HG03175 (cell line): Measurements from ENCODE around the gene GPRC5D.

ENCODE experiments used
- ATAC-seq: cut with Tn5 transposase; IDR thresholded peaks from one replicate; pipeline ENCODE4 v1.9.1; 2021; ENCODE audit warnings: mild to moderate bottlenecking, moderate library complexity; ENCODE audit not compliant: unreplicated experiment

GPRC5D gene

DNA sequence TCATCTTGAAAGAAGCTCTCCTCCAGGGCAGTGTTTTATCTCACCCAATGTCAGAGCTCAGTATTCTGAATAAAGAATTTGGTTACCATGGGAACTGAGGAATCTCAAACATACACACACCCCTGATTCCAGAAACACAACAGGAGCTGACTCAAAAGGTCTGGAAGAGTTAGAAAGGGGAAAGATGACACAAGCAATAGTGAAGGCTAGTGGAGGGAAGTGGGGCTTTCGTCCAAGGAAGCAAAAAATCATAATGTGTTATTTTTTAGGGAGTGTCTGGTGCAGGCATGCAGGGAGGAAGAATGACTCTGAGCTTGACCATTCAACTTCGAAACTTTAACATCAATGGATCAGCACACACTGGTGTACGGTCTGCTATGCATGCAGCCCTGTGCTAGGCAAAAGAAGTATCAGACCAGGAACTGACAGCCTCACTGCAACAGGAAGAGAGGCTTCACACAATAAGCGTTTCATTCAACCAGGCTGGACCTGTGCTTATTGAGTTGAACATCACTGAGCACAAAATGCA lies 27.8 kb upstream of the GPRC5D start:
- no peak for ATAC-seq

DNA sequence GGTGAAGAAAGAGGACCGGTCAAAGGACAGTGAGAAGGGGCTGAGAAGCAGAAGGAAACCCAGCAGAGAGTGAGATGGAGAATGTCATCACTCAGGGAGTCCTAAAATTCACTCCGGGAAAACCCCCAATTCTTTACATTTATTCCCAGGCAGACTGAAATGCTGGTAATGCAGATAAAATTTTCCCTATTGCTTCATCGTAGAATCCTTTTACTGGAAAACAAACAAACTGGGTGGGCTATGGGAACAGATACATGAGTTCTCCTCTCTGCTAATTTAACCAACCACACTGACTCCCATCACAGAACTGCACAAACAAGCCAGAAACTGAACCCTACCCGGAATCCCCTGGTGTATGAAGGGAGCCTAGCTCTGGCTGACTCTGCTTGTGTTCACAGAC lies 27.2 kb upstream of the GPRC5D start:
- ATAC-seq, result no peak

DNA sequence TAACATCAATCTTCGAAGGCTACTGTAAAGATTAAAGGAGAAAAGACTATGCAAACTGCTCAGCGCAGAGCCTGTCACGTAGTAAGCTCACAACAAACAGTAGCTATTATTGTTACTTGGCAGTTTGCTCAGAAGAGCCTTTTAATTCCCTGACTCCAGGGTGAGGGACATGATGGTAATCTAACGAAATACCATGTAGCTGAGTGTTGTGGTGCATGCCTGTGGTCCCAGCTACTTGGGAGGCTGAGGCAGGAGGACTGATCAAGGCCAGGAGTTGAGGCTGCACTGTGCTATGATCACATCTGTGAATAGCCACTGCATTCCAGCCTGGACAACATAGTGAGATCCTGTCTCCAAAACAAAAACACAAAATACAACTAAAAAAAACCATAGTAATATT lies 25.3 kb upstream of the GPRC5D start:
- no peak for ATAC-seq

DNA sequence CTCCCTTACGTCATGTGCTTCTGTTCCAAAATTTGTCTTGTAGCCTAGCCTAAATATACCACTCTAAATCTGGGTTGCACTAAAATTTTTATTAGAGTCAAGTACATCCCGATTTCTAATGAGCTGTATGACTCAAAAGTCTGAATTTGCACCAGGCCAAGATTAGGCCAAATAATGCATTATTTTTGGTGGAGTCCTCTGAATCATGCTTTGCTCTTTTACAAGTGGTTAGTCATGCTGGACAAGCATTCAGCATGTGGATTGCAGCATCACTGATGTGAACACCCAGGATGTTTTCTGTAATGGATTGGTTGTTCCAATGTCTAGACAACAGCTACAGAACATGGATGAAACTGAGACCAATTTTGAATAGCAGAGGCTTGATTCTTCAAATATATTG lies 24.4 kb upstream of the GPRC5D start:
- no peak for ATAC-seq

DNA sequence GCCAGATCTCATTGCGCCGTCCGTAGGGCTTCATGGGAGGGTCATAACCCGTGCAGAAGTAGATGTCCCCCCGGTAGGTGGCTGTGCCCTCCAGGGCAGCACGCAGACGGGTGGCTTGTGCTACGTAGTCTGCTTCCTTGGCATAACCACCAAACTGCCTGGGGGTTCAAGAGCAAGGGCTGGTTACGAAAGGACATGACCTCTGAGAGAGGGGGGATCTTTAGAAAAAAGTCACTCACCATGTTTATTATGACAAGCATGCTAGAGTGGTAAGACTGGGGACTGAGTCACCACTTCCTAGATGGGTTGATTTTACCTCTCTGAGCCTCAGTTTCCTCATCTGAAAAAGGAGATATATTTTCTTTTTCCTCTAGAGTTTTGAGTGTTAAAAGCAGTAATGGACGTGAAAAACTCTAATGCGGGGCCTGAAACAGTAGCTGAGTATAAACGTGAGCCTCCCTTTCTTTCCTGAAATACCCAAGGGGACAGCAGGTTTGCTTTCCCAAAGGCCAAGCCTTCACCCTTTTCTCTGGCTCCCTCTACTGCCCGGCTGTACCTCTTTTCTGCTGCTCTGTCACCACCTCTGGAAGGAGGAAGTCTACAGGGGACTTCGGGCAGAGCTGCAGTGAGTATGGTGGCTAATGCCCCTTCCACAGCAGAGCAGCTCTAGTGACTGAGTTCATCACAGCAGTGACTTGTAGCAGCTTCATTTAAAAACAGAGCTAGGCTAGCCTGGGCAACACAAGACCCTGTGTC lies 23.5 kb upstream of the GPRC5D start:
- no peak for ATAC-seq

DNA sequence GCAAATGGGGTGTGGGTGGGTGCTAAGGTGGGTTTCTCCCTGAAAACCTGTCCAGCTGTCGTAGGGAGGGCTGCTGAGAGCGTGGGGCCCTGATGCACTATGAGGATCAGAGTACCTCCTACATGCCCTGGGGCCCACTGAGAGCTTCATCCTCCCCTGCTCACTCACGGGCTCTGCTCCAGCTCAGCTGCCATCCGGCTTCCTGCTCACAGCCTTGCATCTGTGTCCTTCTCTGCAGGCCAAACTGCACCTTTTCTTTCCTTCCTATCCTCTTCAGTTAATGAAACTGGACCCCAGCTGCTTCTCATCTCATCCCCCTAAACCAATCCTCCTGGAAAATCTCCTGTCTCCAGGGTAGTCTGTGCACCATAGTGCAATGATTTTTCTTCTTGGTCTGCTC lies 22.2 kb upstream of the GPRC5D start:
- ATAC-seq, result no peak

DNA sequence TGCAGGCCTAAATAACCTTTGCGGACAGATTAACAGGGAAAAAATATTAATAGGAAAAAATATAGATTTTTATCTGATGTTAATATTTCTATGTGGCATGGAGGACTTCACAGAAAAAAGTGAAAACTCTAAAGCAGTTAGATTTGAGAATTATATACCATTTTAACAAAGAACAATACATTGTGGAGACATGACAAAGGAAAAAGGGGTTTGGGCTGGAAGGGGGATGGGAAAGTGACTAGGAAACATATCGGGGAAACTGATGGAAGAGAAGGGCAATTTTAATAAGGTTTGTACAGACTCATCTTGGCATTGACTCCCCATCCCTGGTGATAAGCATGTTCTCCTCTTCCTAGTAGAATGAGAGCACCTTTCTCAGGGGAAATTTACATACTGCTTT lies 21.0 kb upstream of the GPRC5D start:
- no peak for ATAC-seq

DNA sequence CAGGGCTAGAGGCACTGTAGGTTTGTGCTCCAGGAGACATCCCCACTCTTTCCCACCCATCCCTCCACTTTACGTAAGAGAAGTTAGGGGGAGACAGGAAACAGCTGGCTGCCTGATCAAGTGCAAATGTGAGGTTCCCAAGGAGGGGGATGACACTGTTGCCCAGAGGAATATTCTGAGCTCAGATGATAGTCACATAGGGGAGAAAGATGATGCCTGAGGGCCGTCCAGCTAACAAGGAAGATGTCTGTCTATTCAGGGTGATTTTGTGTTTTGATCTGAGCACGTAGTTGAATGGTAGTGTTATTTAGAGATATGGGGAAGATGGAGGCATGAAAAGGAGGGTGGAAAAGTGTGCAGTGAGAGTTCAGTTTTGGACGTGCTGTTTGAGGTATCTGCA lies 13.9 kb upstream of the GPRC5D start:
- ATAC-seq, result no peak

DNA sequence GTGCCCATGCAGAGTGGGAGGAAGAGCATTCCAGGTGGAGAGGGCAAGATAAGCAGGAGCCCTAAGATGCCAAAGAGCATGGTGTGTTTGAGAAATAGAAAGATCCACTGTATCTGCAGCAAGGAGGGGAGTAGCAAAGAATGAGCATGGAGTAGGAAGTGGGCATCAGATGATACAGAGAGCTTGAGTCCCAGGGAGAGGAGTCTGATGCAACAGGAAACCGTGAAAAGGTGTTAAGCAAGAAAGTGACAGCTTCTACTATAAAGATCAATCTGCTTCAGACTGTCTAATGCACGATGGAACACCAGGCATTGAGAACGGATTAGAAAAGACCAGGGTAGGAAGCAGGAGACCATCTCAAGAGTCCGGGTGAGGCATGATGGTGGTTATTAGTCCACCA lies 12.3 kb upstream of the GPRC5D start:
- no peak for ATAC-seq

DNA sequence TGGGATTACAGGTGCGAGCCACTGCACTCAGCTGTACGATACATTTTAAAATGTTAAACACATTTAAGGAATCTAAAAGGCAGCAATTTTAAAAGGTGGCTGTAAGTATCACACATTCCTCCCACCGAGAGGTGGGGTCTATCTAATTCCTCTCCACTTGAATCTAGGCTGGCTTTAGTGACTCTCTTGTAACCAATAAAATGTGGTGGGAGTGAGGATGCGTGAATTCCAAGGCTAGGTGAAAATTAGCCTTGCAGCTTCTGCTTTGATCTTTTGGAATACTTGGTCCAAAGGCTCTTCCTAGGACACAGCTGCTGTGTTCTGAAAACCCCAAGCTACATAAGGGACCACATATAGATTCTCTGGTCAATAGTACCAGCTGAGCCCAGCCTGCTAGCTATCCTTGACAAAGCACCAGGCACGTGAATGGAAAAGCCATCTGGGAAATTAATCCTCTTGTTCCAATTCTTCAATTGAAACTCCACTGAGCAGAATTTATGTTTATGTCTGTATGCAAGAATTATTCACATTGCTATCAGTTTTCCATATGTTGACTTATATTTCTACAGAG lies 8.8 kb upstream of the GPRC5D start:
- ATAC-seq, result no peak

DNA sequence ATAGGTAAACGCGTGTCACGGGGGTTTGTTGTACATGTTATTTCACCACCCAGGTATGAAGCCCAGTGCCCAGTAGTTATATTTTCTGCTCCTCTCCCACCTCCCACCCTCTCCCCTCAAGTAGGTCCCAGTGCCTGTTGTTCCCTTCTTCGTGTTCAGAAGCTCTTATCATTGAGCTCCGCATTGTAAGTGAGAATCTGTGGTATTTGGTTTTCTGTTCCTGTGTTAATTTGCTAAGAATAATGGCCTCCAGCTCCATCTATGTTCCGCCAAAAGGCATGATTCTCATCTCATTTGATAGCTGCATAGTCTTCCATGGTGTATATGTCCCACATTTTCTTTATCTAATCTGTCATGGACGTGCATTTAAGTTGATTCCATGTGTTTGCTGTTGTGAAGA lies 6.9 kb upstream of the GPRC5D start:
- no peak for ATAC-seq

DNA sequence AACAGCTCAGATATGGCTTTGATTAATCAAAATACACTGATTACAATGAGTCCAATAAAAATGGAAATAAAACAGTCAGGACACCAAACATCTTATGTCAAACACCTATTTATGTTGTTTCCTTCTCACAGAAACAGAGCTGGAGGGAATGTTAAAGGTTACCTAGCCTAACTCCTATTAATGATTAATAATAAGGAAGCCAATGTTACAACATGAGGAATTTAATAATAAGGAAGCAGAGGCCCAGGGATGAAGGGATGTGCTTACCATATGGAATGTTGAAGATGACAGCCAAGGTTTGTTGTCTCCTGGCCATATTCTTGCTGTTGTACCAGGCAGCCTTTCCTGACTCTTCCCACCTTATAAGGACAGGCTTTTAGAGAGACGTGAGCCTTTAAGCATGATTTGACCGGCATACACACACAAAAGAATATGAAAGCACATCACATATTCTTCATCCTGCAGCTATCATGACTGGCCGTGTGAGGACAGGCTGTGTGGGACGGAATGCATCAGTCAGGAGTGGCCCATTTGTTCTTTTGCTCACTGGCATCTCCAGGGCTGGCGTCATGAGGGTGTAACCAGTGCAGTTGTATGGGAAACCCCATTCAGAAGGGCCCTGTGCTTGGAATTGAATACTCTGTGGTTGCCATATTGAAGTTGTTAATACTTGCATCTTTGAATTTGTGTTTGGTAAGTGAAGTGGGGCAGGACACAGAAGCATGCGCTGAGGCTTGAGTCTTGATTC lies 3.1 kb upstream of the GPRC5D start:
- no peak for ATAC-seq

DNA sequence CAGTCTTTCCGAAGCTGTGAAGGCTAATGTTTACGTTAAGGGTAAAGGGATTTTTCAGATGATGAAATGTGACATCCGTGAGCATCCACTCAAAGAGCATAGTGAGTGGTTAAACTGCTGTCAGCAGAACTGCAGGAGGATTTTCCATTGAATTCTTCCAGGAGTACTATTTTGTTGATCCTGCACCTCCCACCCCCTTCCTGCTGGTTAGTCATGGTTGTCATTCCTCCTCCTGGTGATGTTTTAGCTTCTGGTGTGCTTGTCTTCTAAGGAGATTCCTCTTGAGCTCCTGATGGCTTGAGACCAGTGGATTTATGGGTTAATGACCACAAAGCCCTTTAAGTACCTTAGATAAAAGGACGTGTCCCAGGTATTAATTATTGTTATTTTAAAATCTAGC lies 2.4 kb upstream of the GPRC5D start:
- ATAC-seq, result no peak

DNA sequence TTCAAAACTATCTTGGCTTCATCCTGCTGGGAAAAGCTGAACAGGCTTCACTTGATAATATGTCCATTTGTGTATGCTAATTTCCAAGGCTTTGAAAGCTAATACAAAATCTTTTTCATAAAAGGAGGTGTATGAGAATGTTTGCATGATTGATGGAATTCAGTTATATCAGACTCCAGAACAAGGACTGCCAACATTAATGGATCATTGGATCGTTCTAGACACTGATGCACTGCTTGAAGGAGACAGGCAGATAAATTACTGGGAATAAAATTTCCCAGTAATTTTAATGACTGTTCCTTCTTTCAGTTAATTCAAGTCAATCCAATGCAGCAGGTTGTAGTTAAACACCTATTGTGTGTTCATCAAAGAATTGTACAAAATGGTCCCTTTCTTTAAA lies 466 bp downstream of the GPRC5D start:
- no peak for ATAC-seq

DNA sequence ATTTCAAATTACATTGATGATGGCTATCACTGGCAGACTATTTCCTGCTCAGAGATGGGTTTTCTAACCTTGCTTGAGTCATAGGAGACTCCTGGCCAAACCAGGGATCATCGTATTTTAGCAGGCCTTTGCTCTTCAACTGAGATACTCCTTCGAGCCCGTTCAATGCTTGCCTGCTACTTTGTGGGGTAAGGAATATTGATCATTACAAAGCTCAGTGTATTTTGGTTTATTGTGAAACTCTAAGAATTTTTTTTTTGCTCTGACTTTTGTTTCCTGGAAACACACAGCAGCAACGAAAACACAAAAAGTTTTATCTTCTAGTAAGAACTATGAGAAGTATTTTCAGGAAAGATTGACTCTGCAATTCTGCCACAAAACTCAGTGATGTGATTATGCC lies 4.1 kb downstream of the GPRC5D start:
- ATAC-seq, result no peak

DNA sequence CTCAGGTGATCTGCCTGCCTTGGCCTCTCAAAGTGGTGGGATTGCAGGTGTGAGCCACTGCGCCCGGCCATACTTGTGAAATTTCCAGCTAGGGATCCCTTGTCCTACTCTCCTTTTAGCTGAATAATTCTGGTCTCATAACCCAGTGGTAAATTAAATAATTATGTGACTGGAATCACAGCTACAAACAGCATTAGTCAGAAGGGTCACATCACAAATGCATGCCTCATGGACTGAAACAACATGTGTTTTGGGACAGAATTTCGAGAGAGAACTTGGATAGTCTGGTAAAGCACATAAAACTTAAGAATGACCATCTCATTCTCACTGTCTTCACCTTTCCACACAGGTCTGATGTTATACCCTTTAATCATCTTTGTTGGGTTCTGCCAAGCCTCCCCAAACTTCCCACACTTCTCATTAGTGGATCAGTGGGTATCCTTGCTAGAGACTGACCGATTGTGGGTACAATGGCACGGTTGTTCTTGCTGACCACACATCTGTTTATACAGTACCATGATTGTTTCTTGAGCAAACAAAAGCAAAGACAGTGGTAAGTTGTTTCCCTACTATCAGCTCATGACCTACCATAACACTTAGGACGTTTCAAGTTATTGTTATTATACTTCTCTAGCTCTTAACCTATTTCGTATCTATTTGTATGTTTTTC lies 5.1 kb downstream of the GPRC5D start:
- ATAC-seq, result no peak

DNA sequence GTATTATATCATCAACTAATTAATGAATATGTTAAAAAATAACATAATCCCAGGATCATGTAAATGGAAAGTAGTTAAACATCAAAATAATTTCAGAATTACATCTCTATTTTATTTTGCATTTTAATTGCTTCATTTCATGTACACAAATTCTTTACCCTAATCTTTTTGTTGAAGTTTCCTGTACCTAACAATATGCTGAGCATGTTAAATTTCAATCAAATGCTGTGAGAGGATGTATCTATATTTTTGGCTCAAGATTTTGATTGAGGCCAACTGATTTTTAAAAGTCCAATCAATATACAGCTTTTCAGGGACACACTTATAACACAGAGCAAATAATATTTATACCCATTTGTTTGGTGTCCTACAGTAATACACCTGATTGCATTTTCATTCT lies 6.4 kb downstream of the GPRC5D start:
- no peak for ATAC-seq

DNA sequence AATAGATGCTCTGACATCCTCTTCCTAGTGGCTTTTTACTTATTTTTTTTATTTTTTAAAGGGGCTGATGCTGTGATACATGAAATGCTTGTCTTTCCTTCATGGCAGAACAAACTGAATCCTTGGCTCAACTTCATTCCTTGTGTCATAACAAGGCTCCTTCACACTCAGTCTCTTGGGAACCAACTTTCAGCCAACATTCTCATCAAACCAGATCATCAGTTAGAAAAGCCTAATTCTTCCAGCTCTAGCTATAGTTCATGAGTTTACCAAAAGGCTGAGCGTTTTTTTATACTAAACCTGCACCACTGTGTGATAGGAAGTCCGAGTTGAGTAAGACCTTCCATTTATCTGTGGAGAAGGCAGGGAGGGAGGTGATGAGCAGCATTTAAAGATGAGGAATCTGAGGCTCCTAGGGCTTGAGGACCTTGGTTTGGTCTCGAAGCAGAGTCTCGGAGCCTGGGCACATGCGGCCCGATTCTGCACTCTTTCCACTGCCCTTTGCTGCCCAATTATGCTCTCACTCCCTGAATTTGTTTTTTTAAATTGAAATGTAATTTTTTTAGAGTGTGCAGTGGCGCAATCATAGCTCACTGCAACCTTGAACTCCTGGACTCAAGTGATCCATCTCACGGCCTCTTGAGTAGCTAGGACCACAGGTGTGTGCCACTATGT lies 8.2 kb downstream of the GPRC5D start:
- ATAC-seq, result no peak

DNA sequence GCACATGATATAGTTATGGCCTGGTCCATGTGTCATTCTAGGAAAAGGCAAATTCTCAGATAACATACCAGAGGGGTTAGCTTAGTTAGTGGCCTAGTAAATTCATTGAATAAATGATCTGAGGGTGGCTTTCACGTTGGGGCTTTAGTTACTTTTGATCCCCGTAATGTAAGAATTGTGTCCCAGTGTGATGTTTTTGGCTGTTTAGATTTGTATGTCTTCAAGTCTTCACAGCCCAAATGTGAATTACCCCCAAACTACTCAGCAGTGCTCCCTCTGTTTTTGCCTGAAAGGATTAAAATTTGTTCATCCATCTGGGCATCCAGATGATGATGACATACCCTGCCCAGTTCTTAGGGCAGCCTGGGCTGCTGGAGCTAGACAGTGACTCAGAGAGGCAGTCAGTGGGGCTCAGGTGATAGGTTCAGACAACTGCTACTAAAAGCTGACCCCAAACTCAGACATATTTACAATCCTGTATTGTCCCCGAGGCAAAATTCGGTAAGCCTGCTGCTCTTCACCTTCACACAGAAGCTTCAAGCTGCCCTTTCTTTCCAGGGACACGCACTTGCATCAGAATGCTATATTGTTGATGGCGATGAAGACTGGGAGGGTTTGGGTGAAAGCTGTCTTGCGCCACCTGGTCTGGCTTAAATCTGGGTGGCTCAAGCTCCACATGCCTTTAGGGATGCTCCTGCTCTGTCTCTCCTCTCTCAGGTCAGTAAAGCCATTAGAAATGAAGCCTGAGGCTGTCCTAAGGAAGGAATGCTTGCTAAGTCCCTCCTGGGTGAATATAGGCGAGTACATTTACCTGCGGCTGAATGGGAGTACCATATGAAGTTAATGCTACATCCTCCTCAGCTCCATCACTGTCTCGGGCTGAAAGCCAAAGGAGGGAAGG lies 10.3 kb downstream of the GPRC5D start:
- no peak for ATAC-seq

DNA sequence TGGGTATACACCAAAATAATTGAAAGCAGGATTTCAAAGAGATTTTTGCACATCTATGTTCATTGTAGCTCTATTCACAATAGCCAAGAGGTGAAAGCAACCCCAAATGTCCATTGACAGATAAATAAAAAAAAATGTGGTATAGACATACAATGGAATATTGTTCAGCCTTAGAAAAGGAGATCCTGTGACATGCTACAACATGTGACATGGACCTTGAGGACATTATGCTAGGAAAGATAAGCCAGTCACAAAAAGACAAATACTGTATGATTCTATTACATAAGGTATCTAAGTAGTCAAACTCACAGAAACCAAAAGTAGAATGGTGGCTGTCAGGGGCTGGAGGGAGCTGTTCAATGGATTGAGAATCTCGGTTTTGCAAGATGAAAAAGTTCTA lies 12.1 kb downstream of the GPRC5D start:
- no peak for ATAC-seq
